GM19372 (cell line): ENCODE results near the gene ADCY1.

Experiments used
- ATAC-seq: cut with Tn5 transposase; IDR thresholded peaks from one replicate; pipeline ENCODE4 v1.9.1; 2021; ENCODE audit warnings: mild to moderate bottlenecking, low read depth, moderate library complexity; ENCODE audit not compliant: unreplicated experiment

ADCY1 gene

GRCh38 chr7:45649560-45650346 is 75.6 kb downstream of the ADCY1 start:
- ATAC-seq: no peak

- no peak for ATAC-seq
These were observed 76.5 kb downstream of the ADCY1 start for GRCh38 chr7:45650404-45651394.

DNA sequence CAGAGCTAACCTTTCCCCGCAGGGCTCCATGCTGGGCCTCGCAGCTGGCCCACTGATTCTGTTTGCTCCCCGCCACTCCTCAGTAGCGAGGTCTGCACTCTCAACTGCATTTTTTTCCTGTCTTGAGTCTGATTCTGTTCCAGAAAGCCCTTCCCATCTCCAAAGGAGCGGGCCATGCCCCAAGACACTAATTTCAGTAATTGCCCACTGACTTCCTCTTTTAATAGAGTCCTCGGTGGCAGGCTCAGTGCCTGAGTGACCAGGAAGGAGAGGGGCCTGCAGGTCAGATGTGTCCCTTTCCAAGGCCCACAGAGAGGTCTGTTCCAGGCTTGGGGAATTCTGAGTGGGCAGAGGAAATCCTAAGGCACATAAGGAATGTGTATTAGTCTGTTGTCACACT is 77.4 kb downstream of the ADCY1 start:
- ATAC-seq: no peak

DNA sequence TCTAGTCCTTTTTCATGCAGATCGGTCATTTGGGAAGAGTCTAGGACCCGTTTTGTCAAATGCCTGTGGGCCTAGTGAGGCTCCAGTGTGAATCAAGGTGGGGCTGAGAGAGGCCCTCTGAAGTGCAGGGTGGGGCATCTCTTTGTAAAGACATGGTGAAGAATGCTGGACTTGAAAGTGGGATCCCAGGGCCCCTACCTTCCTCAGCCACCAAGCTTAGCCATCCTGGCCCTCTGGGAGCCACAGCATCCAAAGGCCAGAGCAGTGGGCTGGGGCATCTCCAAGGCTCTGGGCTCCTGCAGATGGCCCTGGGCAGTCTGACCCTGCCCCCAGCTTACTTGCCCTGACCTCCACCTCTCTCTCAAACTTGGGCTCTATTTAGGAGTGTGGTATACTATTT is 78.5 kb downstream of the ADCY1 start:
- ATAC-seq: no peak

- no peak for ATAC-seq
These were observed 79.2 kb downstream of the ADCY1 start for GRCh38 chr7:45653209-45653907.

DNA sequence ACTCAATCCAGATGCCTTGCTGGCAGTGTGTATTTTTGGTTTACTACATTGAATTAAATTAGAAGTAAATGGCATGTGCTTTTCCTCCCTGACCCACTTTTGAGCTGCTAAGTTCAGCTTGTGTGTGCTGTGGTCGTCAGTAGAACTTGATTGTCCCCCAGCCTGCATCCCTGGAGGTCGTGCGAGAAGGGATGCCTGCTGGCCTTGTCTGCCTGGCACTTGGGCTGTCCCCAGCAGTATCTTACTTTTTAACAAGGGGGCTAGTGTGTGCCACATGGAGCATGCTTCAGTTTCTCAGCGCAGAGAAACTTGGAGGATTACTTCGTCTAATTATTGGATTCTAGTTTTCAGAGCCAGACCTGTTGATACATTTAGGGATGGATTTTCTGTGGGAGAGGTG is 80.2 kb downstream of the ADCY1 start:
- ATAC-seq: no peak

DNA sequence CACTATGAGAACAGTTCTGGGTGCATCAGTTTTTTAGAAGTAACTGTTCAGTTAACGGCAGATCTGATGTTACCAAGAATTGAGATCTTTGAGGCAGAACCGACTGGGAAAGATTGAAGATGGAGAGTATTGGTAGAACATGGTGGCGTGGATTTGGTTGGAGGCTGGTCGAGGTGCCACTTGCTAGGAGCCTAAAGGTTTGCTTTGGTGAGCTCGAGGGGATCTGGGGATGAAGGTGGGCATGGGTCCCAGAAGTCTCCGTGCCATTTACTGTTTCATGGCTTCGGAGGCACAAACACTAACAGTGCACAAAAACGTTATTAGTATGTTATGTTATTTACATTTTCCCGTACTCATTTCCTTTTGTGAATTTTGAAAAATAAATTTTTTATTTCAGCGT is 81.4 kb downstream of the ADCY1 start:
- ATAC-seq: no peak

- ATAC-seq: no peak
These were observed 82.3 kb downstream of the ADCY1 start for GRCh38 chr7:45656431-45656830.

DNA sequence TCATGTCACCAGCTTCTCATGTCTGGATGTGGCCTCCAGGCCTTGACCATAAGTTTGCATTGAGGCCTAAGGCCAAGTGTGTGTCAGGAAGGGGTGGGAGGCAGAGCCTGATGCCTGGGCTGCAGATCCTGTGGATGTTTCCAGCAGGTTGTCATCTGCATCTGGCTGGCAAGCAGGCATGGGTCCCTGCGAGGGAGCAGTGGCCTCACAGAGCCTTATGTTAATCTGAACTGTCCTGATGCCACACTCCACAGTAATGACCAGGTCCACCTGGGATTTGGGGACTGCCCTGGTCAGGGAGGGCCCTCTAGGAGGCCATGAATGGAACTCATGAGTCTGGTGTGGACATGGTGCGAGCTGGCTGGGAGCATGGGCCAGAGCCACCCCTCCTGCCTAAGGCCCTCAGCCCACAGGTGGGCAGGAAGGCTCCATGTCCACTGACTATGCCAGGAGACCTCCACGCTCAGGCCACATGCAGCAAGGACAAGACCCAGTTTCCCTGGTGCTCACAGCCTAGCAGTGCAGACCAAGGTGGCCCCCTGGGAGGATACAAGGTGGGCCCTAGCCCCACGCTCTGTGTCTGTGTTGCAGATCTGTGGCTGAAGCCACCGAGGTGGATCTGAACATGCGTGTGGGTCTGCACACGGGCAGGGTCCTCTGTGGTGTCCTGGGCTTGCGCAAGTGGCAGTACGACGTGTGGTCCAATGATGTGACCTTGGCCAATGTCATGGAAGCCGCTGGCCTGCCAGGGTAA is 83.1 kb downstream of the ADCY1 start:
- ATAC-seq: no peak

DNA sequence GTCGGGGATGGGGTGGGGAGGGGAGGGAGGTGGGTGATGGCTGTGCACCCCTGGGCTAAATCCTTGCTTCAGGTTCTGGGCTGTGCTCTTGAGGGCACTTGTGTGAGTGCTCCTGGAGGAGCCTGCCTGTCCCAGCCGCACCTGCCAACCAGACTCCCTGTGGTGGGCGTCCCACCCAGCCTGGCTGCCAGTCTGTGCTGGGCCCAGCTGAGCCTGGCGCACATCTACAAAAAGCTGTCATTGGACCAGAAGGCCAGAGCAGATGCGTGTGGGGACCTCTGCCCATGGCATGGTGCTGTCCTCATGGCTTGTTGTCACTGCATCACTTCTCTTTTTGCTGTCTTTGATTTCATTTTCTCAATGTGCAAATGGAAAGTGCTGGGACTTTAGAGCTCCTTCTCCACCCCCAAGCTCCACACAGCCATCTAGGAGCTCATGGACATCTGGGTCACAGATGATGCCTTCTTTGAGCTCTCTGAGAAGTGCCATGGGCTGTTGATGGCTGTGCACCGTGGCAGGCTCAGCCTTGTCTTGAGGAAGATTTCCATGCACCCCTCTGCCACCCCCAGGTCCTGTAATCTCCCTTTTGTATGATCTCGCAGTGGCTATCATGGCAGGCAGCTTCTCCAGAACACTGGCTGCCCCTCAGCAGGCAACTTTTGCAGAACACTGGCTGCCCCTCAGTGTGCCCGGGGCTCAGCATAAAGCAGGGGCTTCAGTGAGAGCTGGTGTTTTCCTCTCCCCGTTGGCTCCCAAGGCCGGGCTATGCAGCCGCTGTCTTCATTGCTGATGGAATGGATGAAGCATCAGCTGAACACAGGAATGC is 83.9 kb downstream of the ADCY1 start:
- ATAC-seq: no peak

- no peak for ATAC-seq
These were observed 84.7 kb downstream of the ADCY1 start for GRCh38 chr7:45658716-45659495.

GRCh38 chr7:45659496-45660139 is 85.5 kb downstream of the ADCY1 start:
- ATAC-seq: no peak

DNA sequence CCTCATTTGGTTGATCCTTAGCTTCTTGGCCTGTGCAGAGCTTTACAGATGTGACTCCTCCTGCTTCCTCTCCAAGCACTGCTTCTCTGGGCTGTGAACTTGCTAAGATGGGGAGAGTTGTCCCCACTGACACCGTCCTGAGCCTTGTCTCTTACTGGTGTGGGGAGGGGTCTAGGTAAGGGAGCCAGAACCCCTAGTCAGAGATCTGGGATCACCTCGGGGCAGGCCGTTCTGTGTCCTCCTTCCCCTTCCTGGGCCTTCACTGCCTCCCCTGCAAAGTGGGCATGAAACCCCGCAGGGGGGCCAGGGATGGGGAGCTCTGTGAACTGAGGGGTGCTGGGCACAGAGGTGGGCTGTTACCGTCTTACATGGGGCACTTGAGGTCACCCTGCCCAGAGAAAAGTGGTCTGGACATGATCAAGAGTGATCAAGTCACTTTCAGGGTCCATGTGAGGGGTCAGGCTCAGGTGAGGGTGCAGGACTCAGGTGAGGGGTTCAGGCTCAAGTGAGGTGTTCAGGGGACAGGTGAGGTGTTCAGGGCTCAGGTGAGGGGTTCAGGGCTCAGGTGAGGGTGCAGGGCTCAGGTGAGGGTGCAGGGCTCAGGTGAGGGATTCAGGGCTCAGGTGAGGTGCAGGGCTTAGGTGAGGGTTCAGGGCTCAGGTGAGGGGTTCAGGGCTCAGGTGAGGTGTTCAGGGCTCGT is 86.2 kb downstream of the ADCY1 start:
- no peak for ATAC-seq

GRCh38 chr7:45660901-45661211 is 86.7 kb downstream of the ADCY1 start:
- no peak for ATAC-seq

GRCh38 chr7:45661302-45661995 is 87.3 kb downstream of the ADCY1 start:
- no peak for ATAC-seq

DNA sequence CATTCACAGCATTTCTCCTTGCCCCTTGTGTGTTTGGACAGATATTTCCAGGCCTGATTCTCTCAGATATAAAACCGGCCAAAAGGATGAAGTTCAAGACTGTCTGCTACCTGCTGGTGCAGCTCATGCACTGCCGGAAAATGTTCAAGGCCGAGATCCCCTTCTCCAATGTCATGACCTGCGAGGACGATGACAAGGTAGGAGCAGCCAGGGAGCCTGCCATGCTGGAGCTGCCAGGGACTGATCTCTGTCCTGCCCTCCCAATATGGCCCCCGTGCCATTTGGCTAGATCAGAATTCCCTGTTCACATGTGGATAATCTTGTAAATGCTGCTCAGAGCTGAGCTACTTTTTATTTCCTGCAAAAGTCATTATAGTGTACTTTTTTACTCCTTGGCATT is 87.8 kb downstream of the ADCY1 start:
- ATAC-seq: no peak

DNA sequence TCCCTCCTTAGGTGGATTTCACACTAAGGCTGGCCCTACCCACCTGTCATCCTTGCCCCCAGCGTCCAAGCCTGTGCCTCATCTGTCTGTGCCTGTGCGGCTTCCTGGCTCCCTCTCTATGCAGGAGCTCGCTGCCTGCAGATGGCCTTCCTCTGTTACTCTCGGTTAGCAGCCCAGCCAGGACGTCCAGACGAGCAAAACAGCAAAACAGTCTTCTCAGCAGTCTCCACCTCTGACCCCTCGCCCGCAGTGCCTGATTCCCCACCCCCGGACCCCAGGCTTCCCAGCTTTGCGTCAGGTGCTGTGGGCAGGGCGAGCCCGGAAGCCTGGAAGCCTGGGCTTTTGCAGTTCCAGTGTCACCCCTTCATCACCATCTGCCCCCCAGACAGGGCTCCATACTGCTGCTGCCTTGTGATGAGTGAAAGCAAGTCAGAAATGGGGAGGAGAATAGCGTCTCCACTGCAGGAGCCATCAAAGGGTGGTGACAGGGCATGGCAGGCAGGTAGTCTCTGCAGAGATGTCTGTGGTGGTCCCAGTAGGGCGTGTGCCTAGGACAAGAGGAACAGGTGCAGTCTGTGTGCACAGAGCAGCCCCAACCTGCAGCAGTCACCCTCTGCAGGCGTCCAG is 88.5 kb downstream of the ADCY1 start:
- no peak for ATAC-seq
